SK-N-SH (cell line): ENCODE results near the gene FGD3. TPM values are rescaled to one million over a fixed set of nuclear protein-coding genes. Genes with fewer than 3 reads are reported as not detected.

Experiments
- CTCF ChIA-PET: fragments of 300-600, 350-600 bp; formaldehyde crosslinking; extraction: SDS; loops from one replicate; lab custom pipeline; 2021; lab: Yijun Ruan, JAX
- POLR2A ChIA-PET: fragments of 350-600 bp; sonication (Branson Sonifier 250); formaldehyde crosslinking; extraction: SDS; loops from one replicate; lab custom pipeline; 2020; ENCODE audit warnings: antibody characterized with exemption, inconsistent platforms; lab: Yijun Ruan, JAX
- DNase-seq: peaks from one replicate; pipeline ENCODE4 v3.0.0; 2012
- H2AFZ ChIP-seq: fragments of 200-600 bp; sonication (generic); 2 replicates; pipeline ENCODE4 v1.8.1; 2016; ENCODE audit warnings: antibody characterized with exemption, mild to moderate bottlenecking, low read depth
- H3F3A ChIP-seq: fragments of 200-600 bp; sonication (generic); replicated peaks from 2 replicates; pipeline ENCODE3; 2016; ENCODE audit warnings: antibody characterized with exemption, mild to moderate bottlenecking; ENCODE audit not compliant: insufficient read depth
- H3K27ac ChIP-seq, 2 experiments: fragments of 200-500 bp in 1 of 2; fragments of 200-600 bp in 1 of 2; sonication (Bioruptor generic) in 1 of 2; sonication (generic), shearing (Covaris generic) in 1 of 2; 2 replicates each; pipeline versions ENCODE4 v1.5.1 to v1.6.1; 2014 to 2016; ENCODE audit warnings: low read depth in 2 of 2, inconsistent platforms in 1 of 2, low read length in 1 of 2, mild to moderate bottlenecking in 1 of 2, mixed read lengths in 1 of 2
- H3K27me3 ChIP-seq: fragments of 200-600 bp; sonication (generic), shearing (Covaris generic); 2 replicates; pipeline ENCODE4 v1.6.1; 2016; ENCODE audit warnings: mixed run types; ENCODE audit not compliant: insufficient read depth
- H3K36me3 ChIP-seq, 2 experiments: fragments of 200-500 bp in 1 of 2; fragments of 200-600 bp in 1 of 2; sonication (Bioruptor generic) in 1 of 2; sonication (generic) in 1 of 2; replicated peaks in 1 of 2; 2 replicates each; pipeline versions ENCODE3 to v1.5.1; 2014 to 2016; ENCODE audit warnings: low read length in 1 of 2, mild to moderate bottlenecking in 1 of 2; ENCODE audit not compliant: insufficient read depth in 2 of 2, control insufficient read depth in 1 of 2
- H3K4me1 ChIP-seq, 2 experiments: fragments of 200-500 bp in 1 of 2; fragments of 200-600 bp in 1 of 2; sonication (Bioruptor generic) in 1 of 2; sonication (generic), shearing (Covaris generic) in 1 of 2; 2 replicates each; pipeline versions ENCODE4 v1.5.1 to v1.6.1; 2014 to 2016; ENCODE audit warnings: low read depth in 1 of 2, low read length in 1 of 2, mixed run types in 1 of 2; ENCODE audit not compliant: insufficient read depth in 2 of 2, control insufficient read depth in 1 of 2
- H3K4me2 ChIP-seq: fragments of 200-600 bp; sonication (generic), shearing (Covaris generic); 2 replicates; pipeline ENCODE4 v1.6.1; 2017; ENCODE audit warnings: mixed run types
- H3K4me3 ChIP-seq, 2 experiments: fragments of 200-500 bp in 1 of 2; fragments of 200-600 bp in 1 of 2; sonication (Bioruptor generic) in 1 of 2; sonication (generic), shearing (Covaris generic) in 1 of 2; 2 replicates each; pipeline versions ENCODE4 v1.5.1 to v1.8.1; 2014 to 2016; ENCODE audit warnings: low read depth in 2 of 2, inconsistent platforms in 1 of 2, low read length in 1 of 2, mild to moderate bottlenecking in 1 of 2, mixed read lengths in 1 of 2, moderate library complexity in 1 of 2
- H3K79me2 ChIP-seq: fragments of 200-600 bp; sonication (generic); 2 replicates; pipeline ENCODE4 v1.8.1; 2017; ENCODE audit warnings: mild to moderate bottlenecking; ENCODE audit not compliant: insufficient read depth
- H3K9ac ChIP-seq: fragments of 200-600 bp; sonication (generic); 2 replicates; pipeline ENCODE4 v1.6.1; 2017; ENCODE audit warnings: mixed run types
- H3K9me2 ChIP-seq: fragments of 200-600 bp; sonication (generic); 2 replicates; pipeline ENCODE4 v1.6.1; 2017; ENCODE audit warnings: mixed run types
- H3K9me3 ChIP-seq: fragments of 200-600 bp; sonication (generic); 2 replicates; pipeline ENCODE4 v1.6.1; 2017; ENCODE audit warnings: mixed run types, mild to moderate bottlenecking, moderate library complexity
- H4K20me1 ChIP-seq: fragments of 200-600 bp; sonication (generic); 2 replicates; pipeline ENCODE4 v1.6.1; 2017; ENCODE audit warnings: mild to moderate bottlenecking, mixed run types; ENCODE audit not compliant: insufficient read depth
- ELF1 ChIP-seq: IDR thresholded peaks from 2 replicates; pipeline ENCODE4 v1.4.0; 2012
- FOXM1 ChIP-seq: IDR thresholded peaks from 2 replicates; pipeline ENCODE4 v1.4.0; 2012; ENCODE audit warnings: low read depth, mild to moderate bottlenecking
- GABPA ChIP-seq: IDR thresholded peaks from 2 replicates; pipeline ENCODE4 v1.4.0; 2012; ENCODE audit warnings: low read depth, mild to moderate bottlenecking
- GATA2 ChIP-seq: sonication (generic); formaldehyde crosslinking; IDR thresholded peaks from 2 replicates; pipeline ENCODE4 v1.5.0; 2020; ENCODE audit warnings: mild to moderate bottlenecking, missing genetic modification reagents
- MXI1 ChIP-seq: IDR thresholded peaks from 2 replicates; pipeline ENCODE4 v1.6.1; 2012; ENCODE audit warnings: mild to moderate bottlenecking, low read depth, low read length, improper control_type of control experiment
- NFIC ChIP-seq: IDR thresholded peaks from 2 replicates; pipeline ENCODE4 v1.4.0; 2012; ENCODE audit warnings: borderline replicate concordance
- POLR2AphosphoS5 ChIP-seq: IDR thresholded peaks from 2 replicates; pipeline ENCODE4 v1.6.1; 2012; ENCODE audit warnings: low read depth, low read length
- RCOR1 ChIP-seq: fragments of 150-350 bp; IDR thresholded peaks from 2 replicates; pipeline ENCODE4 v1.6.1; 2017; ENCODE audit warnings: antibody characterized with exemption, low read length
- RXRA ChIP-seq: IDR thresholded peaks from 2 replicates; pipeline ENCODE4 v1.4.0; 2012; ENCODE audit warnings: low read depth, mild to moderate bottlenecking, borderline replicate concordance
- SMC3 ChIP-seq: IDR thresholded peaks from 2 replicates; pipeline ENCODE4 v1.6.1; 2012; ENCODE audit warnings: low read depth, low read length, improper control_type of control experiment
- TCF12 ChIP-seq: IDR thresholded peaks from 2 replicates; pipeline ENCODE4 v1.4.0; 2012
- WGBS: methylation state at CpG from one replicate; pipeline ENCODE4 v1.1.6; 2017; ENCODE audit warnings: low lambda C conversion rate; 5-methylcytosine and 5-hydroxymethylcytosine counted together
- polyA plus RNA-seq, 3 experiments: library from polyadenylated mRNA; depleted of rRNA; stranded (reverse); fragments of >200 nt; gene quantifications; 2 replicates each; pipeline ENCODE4 v1.2.3, GENCODE V29; 2012
- TF ChIP-seq, protein P1 (sequence below): fragments of 150-350 bp; IDR thresholded peaks from 2 replicates; pipeline ENCODE4 v1.6.1; 2017; ENCODE audit warnings: antibody characterized with exemption, low read length, low read depth, borderline replicate concordance
- TF ChIP-seq, protein P2 (sequence below): IDR thresholded peaks from 2 replicates; pipeline ENCODE4 v1.4.0; 2012; ENCODE audit warnings: low read depth, borderline replicate concordance

The FGD3 gene
- polyA plus RNA-seq, 1 of the 3 experiments (the other 2 are of a cell fraction): not detected

DNA sequence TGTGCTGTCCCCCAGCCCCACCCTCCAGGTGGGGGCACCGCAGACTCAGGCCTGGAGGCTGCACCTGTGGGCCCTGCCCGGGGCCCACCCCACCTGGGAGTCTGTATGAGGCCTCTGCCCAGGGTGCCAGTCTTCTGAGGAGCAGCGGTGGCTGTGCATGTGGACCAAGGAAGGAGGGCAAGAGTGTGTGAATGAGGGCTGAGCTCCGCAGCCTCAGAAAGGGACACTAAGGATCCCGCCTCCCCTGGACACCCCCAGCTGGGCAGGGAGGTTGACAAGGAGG is 19.1 kb downstream of the FGD3 start:
- Histone ChIP-seq H3K4me2 (no peak overlapping the region), H3K4me3 (no peak overlapping the region), H2AFZ (no peak overlapping the region), H3K9me2 (no peaks in the 10 kb centered on the region), H3K9ac (no peak overlapping the region), H3K27me3 (no peaks in the 10 kb centered on the region), H3K79me2 (no peaks in the 10 kb centered on the region), H3F3A (no peaks in the 10 kb centered on the region), H3K27ac (no peak overlapping the region), H3K9me3 (no peaks in the 10 kb centered on the region), H4K20me1 (no peaks in the 10 kb centered on the region), H3K36me3 (no peaks in the 10 kb centered on the region), H3K4me1 (no peaks in the 10 kb centered on the region)
- TF ChIP-seq RCOR1 (no peak), ELF1 (no peak), SMC3 (no peak), NFIC (no peak)
- TF ChIP-seq, protein P1, sequence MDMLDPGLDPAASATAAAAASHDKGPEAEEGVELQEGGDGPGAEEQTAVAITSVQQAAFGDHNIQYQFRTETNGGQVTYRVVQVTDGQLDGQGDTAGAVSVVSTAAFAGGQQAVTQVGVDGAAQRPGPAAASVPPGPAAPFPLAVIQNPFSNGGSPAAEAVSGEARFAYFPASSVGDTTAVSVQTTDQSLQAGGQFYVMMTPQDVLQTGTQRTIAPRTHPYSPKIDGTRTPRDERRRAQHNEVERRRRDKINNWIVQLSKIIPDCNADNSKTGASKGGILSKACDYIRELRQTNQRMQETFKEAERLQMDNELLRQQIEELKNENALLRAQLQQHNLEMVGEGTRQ: no peak
- no peak for DNase-seq
- ChIA-PET POLR2A (no interaction called here), CTCF (interaction anchor here (1.0 kb wide), 1 partner anchor 10 kb away, joined by 3 read pairs; no protein-coding TSS in a partner anchor)
- 42% methylated on average over 5 of the region's 5 CpGs for WGBS

DNA sequence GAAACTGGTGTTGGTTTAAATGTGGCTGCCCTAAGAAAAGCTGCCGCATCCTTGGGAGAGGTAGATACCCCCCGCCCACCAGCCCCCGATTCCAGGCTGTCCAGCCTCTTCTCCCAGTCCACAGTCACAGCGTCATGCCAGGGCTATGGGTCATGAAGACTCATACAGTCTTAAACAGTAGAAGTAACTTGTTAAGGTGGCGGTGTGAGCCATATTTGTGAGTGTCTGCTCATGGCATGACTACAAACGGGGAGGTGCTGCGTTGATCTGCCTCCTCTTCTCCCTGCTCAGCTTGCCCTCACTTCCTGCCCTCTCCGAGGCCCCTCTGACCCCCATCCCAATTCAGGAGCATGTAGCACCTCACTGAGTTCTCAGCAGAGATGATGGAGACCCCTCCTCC is 20.8 kb downstream of the FGD3 start:
- POLR2A ChIA-PET: no interaction called here
- H4K20me1 ChIP-seq: no peaks in the 10 kb centered on the region
- H3K79me2 ChIP-seq: no peaks in the 10 kb centered on the region
- no peak overlapping the region for H3K9ac ChIP-seq
- H2AFZ ChIP-seq: no peak overlapping the region
- H3F3A ChIP-seq: no peaks in the 10 kb centered on the region
- no peaks in the 10 kb centered on the region for H3K27me3 ChIP-seq
- no peaks in the 10 kb centered on the region for H3K4me1 ChIP-seq
- DNase-seq: no peak
- no peaks in the 10 kb centered on the region for H3K9me3 ChIP-seq
- no peak overlapping the region for H3K27ac ChIP-seq
- H3K36me3 ChIP-seq: no peaks in the 10 kb centered on the region
- H3K4me3 ChIP-seq: no peak overlapping the region
- CTCF ChIA-PET: no interaction called here
- TF ChIP-seq, protein P1: no peak
- TF ChIP-seq FOXM1 (no peak), RXRA (no peak), GATA2 (CRISPR knock-in tag) (no peak), NFIC (no peak), GABPA (no peak), TCF12 (no peak), POLR2AphosphoS5 (no peak), MXI1 (no peak), ELF1 (no peak)
- TF ChIP-seq, protein P2, sequence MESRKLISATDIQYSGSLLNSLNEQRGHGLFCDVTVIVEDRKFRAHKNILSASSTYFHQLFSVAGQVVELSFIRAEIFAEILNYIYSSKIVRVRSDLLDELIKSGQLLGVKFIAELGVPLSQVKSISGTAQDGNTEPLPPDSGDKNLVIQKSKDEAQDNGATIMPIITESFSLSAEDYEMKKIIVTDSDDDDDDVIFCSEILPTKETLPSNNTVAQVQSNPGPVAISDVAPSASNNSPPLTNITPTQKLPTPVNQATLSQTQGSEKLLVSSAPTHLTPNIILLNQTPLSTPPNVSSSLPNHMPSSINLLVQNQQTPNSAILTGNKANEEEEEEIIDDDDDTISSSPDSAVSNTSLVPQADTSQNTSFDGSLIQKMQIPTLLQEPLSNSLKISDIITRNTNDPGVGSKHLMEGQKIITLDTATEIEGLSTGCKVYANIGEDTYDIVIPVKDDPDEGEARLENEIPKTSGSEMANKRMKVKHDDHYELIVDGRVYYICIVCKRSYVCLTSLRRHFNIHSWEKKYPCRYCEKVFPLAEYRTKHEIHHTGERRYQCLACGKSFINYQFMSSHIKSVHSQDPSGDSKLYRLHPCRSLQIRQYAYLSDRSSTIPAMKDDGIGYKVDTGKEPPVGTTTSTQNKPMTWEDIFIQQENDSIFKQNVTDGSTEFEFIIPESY: no peak
- WGBS: 32% methylated on average over 6 of the region's 8 CpGs
- H3K4me2 ChIP-seq: no peak overlapping the region
- H3K9me2 ChIP-seq: no peaks in the 10 kb centered on the region
